GM18526 (cell line): ENCODE data around the gene BTF3.

Source experiments
- POLR2A ChIP-seq: IDR thresholded peaks from 3 replicates; pipeline ENCODE4 v1.6.1; 2011; ENCODE audit not compliant: insufficient read length; ENCODE audit errors: extremely low read depth

The BTF3 gene

GRCh38 chr5:73498057-73498992, at the start of gene BTF3:
TSS of gene BTF3 (plus strand) at chr5:73498442. CDS start at chr5:73498668, 226 bp downstream.
- TF ChIP-seq POLR2A: peak; percentile 91

- TF ChIP-seq POLR2A: no peak
Observed at GRCh38 chr5:73448463-73449136, 49.6 kb upstream of the BTF3 start, which contains the start of gene FOXD1. TSS of gene FOXD1 (minus strand) at chr5:73448777. CDS start at chr5:73448362, 415 bp downstream.

GRCh38 chr5:73450137-73450536, 48.1 kb upstream of the BTF3 start:
- TF ChIP-seq POLR2A: no peak

- no peak for TF ChIP-seq POLR2A
Observed at GRCh38 chr5:73450672-73451223, 47.5 kb upstream of the BTF3 start.

GRCh38 chr5:73451224-73452130, 46.8 kb upstream of the BTF3 start:
- no peak for TF ChIP-seq POLR2A

- no peak for TF ChIP-seq POLR2A
Observed at GRCh38 chr5:73452215-73452614, 46.0 kb upstream of the BTF3 start.

GRCh38 chr5:73454379-73455036, 43.7 kb upstream of the BTF3 start:
- TF ChIP-seq POLR2A: no peak

GRCh38 chr5:73459366-73459765, 38.9 kb upstream of the BTF3 start:
- TF ChIP-seq POLR2A: no peak

GRCh38 chr5:73460133-73460532, 38.1 kb upstream of the BTF3 start:
- no peak for TF ChIP-seq POLR2A

GRCh38 chr5:73464016-73464745, 34.1 kb upstream of the BTF3 start:
- no peak for TF ChIP-seq POLR2A

- no peak for TF ChIP-seq POLR2A
Observed at GRCh38 chr5:73469878-73470277, 28.4 kb upstream of the BTF3 start.

GRCh38 chr5:73471654-73472053, 26.6 kb upstream of the BTF3 start:
- TF ChIP-seq POLR2A: no peak

- TF ChIP-seq POLR2A: no peak
Observed at GRCh38 chr5:73472116-73472515, 26.1 kb upstream of the BTF3 start.

- no peak for TF ChIP-seq POLR2A
Observed at GRCh38 chr5:73480500-73480899, 17.7 kb upstream of the BTF3 start.
